Body of pancreas (tissue), 4 donors: ENCODE measurements around the gene DUOXA2. TPM values are rescaled to one million over a fixed set of nuclear protein-coding genes. Genes with fewer than 3 reads are reported as not detected.

Source experiments
- ATAC-seq: fragments of 150-250 bp; one replicate; pipeline ENCODE4 v1.9.1; 2016
- DNase-seq, 4 donors: peaks; one replicate each; pipeline ENCODE4 v3.0.0-alpha.2; 2019
- H3K27ac ChIP-seq, 4 donors: fragments of 200-600 bp; sonication (generic); 1 replicate in 3 of 4; 2 replicates in 1 of 4; pipeline versions ENCODE4 v1.5.1 to v1.6.1; 2016 to 2019; ENCODE audit warnings: mild to moderate bottlenecking in 1 of 4, mixed read lengths in 1 of 4, moderate library complexity in 1 of 4
- H3K27me3 ChIP-seq, 2 donors: fragments of 200-600 bp; sonication (generic); one replicate each; pipeline ENCODE4 v1.6.0; 2016; ENCODE audit warnings: mild to moderate bottlenecking in 1 of 2
- H3K36me3 ChIP-seq, 2 donors: fragments of 200-600 bp; sonication (generic); replicated peaks in 1 of 2; 2 replicates each; pipeline ENCODE4 v1.5.1; 2016; ENCODE audit warnings: low read depth in 2 of 2; ENCODE audit not compliant: insufficient read depth in 1 of 2
- H3K4me1 ChIP-seq: fragments of 200-600 bp; sonication (generic); one replicate; pipeline ENCODE4 v1.6.0; 2016
- H3K4me3 ChIP-seq, 2 donors: fragments of 200-600 bp; sonication (generic); 1 replicate in 1 of 2; 2 replicates in 1 of 2; pipeline ENCODE4 v1.5.1; 2016 to 2019
- H3K9me3 ChIP-seq, 3 donors: fragments of 200-600 bp; sonication (generic); 1 replicate in 2 of 3; 2 replicates in 1 of 3; pipeline ENCODE4 v1.5.1; 2016
- CTCF ChIP-seq, 7 experiments: fragments of 450-650 bp in 4 of 7; fragments of 200-600 bp in 3 of 7; sonication (generic) in 3 of 7; IDR thresholded peaks; one replicate each; pipeline ENCODE4 v1.5.1; 2016 to 2019; ENCODE audit warnings: antibody characterized with exemption in 7 of 7
- POLR2A ChIP-seq, 3 donors: fragments of 450-650 bp; IDR thresholded peaks; one replicate each; pipeline ENCODE4 v1.6.1; 2016; ENCODE audit warnings: antibody characterized with exemption in 3 of 3, mild to moderate bottlenecking in 2 of 3
- WGBS, 2 donors: methylation state at CpG; one replicate each; pipeline ENCODE4 v1.1.5; 2017; 5-methylcytosine and 5-hydroxymethylcytosine counted together
- intact Hi-C: fragments of 100-400 bp; cut with DNase I; formaldehyde crosslinking; loops from one replicate; pipeline ENCODE4 v1.15.1; 2023
- total RNA-seq, 2 donors: library from RNA; depleted of rRNA; stranded (reverse); fragments of >200 nt; gene quantifications; one replicate each; pipeline ENCODE4 v1.1.0, GENCODE V29; 2016

DUOXA2 gene
- total RNA-seq, 2 donors from 2014 or later = not detected

- H3K27me3 ChIP-seq = no peaks in the 10 kb centered on the region
- no peak overlapping the region for H3K4me3 ChIP-seq
- ATAC-seq = no peak
- no peak for DNase-seq
- no peak for TF ChIP-seq POLR2A (IDR thresholded peaks at IDR 0.05)
- TF ChIP-seq CTCF (IDR thresholded peaks at IDR 0.05) = no peak
- no peak overlapping the region for H3K27ac ChIP-seq
- no peaks in the 10 kb centered on the region for H3K4me1 ChIP-seq
- no peaks in the 10 kb centered on the region for H3K36me3 ChIP-seq
- intact Hi-C loops = no loop called here
- H3K9me3 ChIP-seq = no peaks in the 10 kb centered on the region
- WGBS, 2 donors = 86 to 96% methylated on average over 4 to 7 of the region's 7 CpGs
These were observed 33.5 kb downstream of the DUOXA2 start for GRCh38 chr15:45147606-45148005.

GRCh38 chr15:45148076-45149059 lies 34.2 kb downstream of the DUOXA2 start:
- WGBS, 2 donors = 82 to 88% methylated on average over 7 to 12 of the region's 12 CpGs

GRCh38 chr15:45149060-45149459 lies 34.9 kb downstream of the DUOXA2 start:
- H3K4me1 ChIP-seq = no peaks in the 10 kb centered on the region
- TF ChIP-seq POLR2A (IDR thresholded peaks at IDR 0.05) (no peak), CTCF (IDR thresholded peaks at IDR 0.05) (no peak)
- H3K9me3 ChIP-seq = no peaks in the 10 kb centered on the region
- DNase-seq (no peak), ATAC-seq (no peak)
- intact Hi-C loops = no loop called here
- H3K27ac ChIP-seq = no peak overlapping the region
- WGBS, 2 donors = 82 to 100% methylated on average over 1 of the region's 1 CpG
- H3K4me3 ChIP-seq = no peak overlapping the region
- no peaks in the 10 kb centered on the region for H3K27me3 ChIP-seq
- H3K36me3 ChIP-seq = no peaks in the 10 kb centered on the region

More at GRCh38 chr15:45148076-45149059, 34.2 kb downstream of the DUOXA2 start:
- intact Hi-C loops = no loop called here
- DNase-seq (no peak), ATAC-seq (no peak)
- Histone ChIP-seq H3K9me3 (no peaks in the 10 kb centered on the region), H3K4me1 (no peaks in the 10 kb centered on the region), H3K36me3 (no peaks in the 10 kb centered on the region), H3K4me3 (no peak overlapping the region), H3K27me3 (no peaks in the 10 kb centered on the region), H3K27ac (no peak overlapping the region)
- TF ChIP-seq POLR2A (IDR thresholded peaks at IDR 0.05) (no peak), CTCF (IDR thresholded peaks at IDR 0.05) (no peak)

GRCh38 chr15:45150481-45150880 lies 36.4 kb downstream of the DUOXA2 start:
- Histone ChIP-seq H3K9me3 (no peaks in the 10 kb centered on the region), H3K4me3 (no peak overlapping the region), H3K36me3 (no peaks in the 10 kb centered on the region), H3K27ac (no peak overlapping the region), H3K4me1 (no peaks in the 10 kb centered on the region), H3K27me3 (no peaks in the 10 kb centered on the region)
- 73 to 95% methylated on average over 3 to 6 of the region's 6 CpGs for WGBS, 2 donors
- intact Hi-C loops = no loop called here
- TF ChIP-seq CTCF (IDR thresholded peaks at IDR 0.05) (no peak), POLR2A (IDR thresholded peaks at IDR 0.05) (no peak)
- ATAC-seq (no peak), DNase-seq (no peak)
